VCaP (cell line): ENCODE measurements around the gene CPNE5.

Experiments
- H3K27ac ChIP-seq: fragments of 450-650 bp; 2 replicates; pipeline ENCODE4 v1.5.1; 2017
- CTCF ChIP-seq: fragments of 450-650 bp; conservative IDR thresholded peaks from 2 replicates; pipeline ENCODE4 v1.5.1; 2017; ENCODE audit warnings: mild to moderate bottlenecking, moderate library complexity

The CPNE5 gene

GRCh38 chr6:36703081-36703606, 136.1 kb downstream of the CPNE5 start:
- H3K27ac ChIP-seq = no peak overlapping the region
- TF ChIP-seq CTCF = no peak

- H3K27ac ChIP-seq = no peak overlapping the region
- TF ChIP-seq CTCF = no peak
Observed at GRCh38 chr6:36702656-36703055, 136.6 kb downstream of the CPNE5 start.

GRCh38 chr6:36701401-36701991, 137.7 kb downstream of the CPNE5 start:
- peak; percentile 59 for TF ChIP-seq CTCF
- H3K27ac ChIP-seq = no peak overlapping the region

DNA sequence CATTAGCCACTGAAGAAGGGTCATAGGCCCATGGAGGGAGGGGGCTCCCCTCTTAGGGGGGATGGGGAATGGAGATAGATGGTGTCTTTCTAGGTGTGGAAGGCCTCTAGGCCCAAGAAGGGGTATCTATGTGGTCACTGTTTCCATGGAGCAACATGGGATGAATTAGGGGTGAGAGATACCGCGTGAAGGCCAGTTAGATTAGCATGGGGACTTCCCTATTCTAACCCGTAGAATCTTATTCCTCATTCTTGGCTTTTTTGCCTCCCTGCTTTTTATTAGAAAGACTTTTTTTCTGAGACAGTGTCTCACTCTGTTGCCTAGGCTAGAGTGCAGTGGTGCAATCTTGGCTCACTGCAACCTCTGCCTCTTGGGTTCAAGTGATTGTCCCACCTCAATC, 138.4 kb downstream of the CPNE5 start:
- no peak for TF ChIP-seq CTCF
- H3K27ac ChIP-seq = no peak overlapping the region

DNA sequence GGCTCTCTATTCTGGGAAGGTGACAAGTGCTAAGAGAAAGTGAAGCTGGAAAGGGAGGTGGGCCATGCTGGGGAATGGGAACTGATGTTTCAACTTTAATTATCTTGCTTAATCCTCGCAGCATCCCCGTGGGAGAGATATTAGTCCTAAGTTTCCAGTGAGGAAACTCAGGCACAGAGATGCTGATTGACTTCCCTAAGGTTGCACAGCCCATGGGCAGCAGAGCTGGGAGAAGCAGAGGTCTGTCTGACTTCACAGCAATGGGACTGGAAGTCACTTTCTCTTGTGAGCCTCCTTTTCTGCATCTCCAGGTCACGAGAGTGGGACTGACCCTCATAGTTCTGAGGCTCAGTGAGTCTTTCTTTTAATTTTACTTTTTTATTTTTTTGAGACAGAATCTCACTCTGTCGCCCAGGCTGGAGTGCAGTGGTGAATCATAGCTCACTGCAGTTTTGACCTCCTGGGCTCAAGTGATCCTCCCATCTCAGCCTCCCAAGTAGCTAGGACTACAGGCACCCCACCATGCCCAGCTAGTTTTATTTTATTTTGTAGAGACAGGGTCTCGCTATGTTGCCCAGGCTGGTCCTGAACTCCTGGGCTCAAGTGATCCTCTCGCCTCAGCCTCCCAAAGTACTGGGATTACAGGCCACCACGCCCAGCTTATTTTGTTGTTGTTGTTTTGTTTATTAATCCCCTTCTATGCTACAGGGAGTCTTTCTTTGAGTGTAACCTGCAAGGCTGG, 139.0 kb downstream of the CPNE5 start:
- H3K27ac ChIP-seq = no peak overlapping the region
- TF ChIP-seq CTCF = no peak

DNA sequence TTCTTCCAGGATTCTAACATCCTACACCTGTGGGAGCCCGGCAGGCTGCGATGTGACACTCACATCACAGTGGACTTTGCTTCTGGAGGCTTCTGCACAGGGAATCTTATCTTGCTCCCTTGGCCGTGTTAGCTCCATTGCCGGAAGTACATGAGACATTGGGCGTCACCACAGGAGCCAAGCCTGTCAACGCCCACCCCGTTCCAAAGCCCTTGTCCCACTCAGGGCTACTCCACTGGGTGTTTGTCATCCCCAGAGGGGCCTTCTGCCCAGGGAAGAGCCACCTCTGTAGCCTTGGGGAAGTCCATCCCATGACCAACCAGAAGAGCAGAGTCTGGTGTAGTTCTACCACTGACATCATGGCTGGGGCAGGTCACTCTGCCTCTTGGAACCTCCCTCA, 139.9 kb downstream of the CPNE5 start:
- no peak for TF ChIP-seq CTCF
- H3K27ac ChIP-seq = no peak overlapping the region

- no peak for TF ChIP-seq CTCF
- H3K27ac ChIP-seq = no peak overlapping the region
Observed at GRCh38 chr6:36698871-36699271, 140.4 kb downstream of the CPNE5 start.
